Sigmoid colon (tissue), 7 donors: Measurements from ENCODE around the gene MGAT5. TPM values are rescaled to one million over a fixed set of nuclear protein-coding genes. Genes with fewer than 3 reads are reported as not detected.

ENCODE experiments used
- DNase-seq: peaks from one replicate; pipeline ENCODE4 v3.0.0-alpha.2; 2019
- H3K27ac ChIP-seq, 4 donors: fragments of 200-600 bp; sonication (generic); one replicate each; pipeline ENCODE4 v1.5.1; 2016 to 2019; ENCODE audit warnings: mild to moderate bottlenecking in 1 of 4
- H3K27me3 ChIP-seq, 3 donors: fragments of 200-600 bp; sonication (generic); one replicate each; pipeline ENCODE4 v1.5.1; 2019; ENCODE audit warnings: mild to moderate bottlenecking in 1 of 3
- H3K36me3 ChIP-seq, 4 donors: fragments of 200-600 bp; sonication (generic); one replicate each; pipeline ENCODE4 v1.5.1; 2016 to 2019
- H3K4me1 ChIP-seq, 4 donors: fragments of 200-600 bp; sonication (generic); one replicate each; pipeline ENCODE4 v1.5.1; 2017 to 2019
- H3K4me3 ChIP-seq, 4 donors: fragments of 200-600 bp; sonication (generic); one replicate each; pipeline ENCODE4 v1.5.1; 2017 to 2019; ENCODE audit warnings: mild to moderate bottlenecking in 2 of 4, moderate library complexity in 1 of 4
- H3K9me3 ChIP-seq, 4 donors: fragments of 200-600 bp in 3 of 4; sonication (generic) in 3 of 4; one replicate each; pipeline versions ENCODE4 v1.5.1 to v1.6.1; 2013 to 2019
- CTCF ChIP-seq, 4 experiments: fragments of 450-650 bp in 3 of 4; fragments of 200-600 bp in 1 of 4; IDR thresholded peaks; one replicate each; pipeline ENCODE4 v1.5.1; 2016 to 2019; ENCODE audit warnings: antibody characterized with exemption in 4 of 4, mild to moderate bottlenecking in 3 of 4, moderate library complexity in 2 of 4
- EP300 ChIP-seq, 4 donors: sonication (generic); formaldehyde crosslinking; IDR thresholded peaks; one replicate each; pipeline ENCODE4 v1.6.1; 2017; ENCODE audit warnings: antibody characterized with exemption in 4 of 4
- POLR2A ChIP-seq, 2 donors: fragments of 450-650 bp; IDR thresholded peaks; one replicate each; pipeline ENCODE4 v1.6.1; 2016; ENCODE audit warnings: antibody characterized with exemption in 2 of 2, mild to moderate bottlenecking in 2 of 2, moderate library complexity in 2 of 2
- POLR2AphosphoS5 ChIP-seq, 4 donors: sonication (generic); formaldehyde crosslinking; IDR thresholded peaks; one replicate each; pipeline ENCODE4 v1.6.1; 2017; ENCODE audit warnings: antibody characterized with exemption in 4 of 4
- WGBS, 2 donors: extraction: QIAGEN DNeasy Blood & Tissue Kit; methylation state at CpG; one replicate each; pipeline ENCODE4 v1.1.7; 2013; 5-methylcytosine and 5-hydroxymethylcytosine counted together
- intact Hi-C: fragments of 100-400 bp; cut with DNase I; formaldehyde crosslinking; loops from one replicate; pipeline ENCODE4 v1.15.1; 2023
- polyA plus RNA-seq, 3 donors: library from polyadenylated mRNA; stranded (reverse); fragments of 200-250 nt; gene quantifications; one replicate each; pipeline ENCODE4 v1.2.3, GENCODE V29; 2013
- total RNA-seq, 4 donors: library from RNA; depleted of rRNA; stranded (reverse); fragments of >200 nt; gene quantifications; one replicate each; pipeline ENCODE4 v1.1.0, GENCODE V29; 2016
- donor health status: healthy with polysubstance abuse.
- donor health status: Bipolar disorder and iron deficiency.
- donor health status: healthy.

Gene MGAT5
- total and polyA plus RNA-seq, 7 donors, result 3.0 to 42.4 (median 30.3) TPM

GRCh38 chr2:134389381-134389780 lies 135.5 kb downstream of the MGAT5 start:
- Histone ChIP-seq H3K27me3 (no peaks in the 10 kb centered on the region), H3K4me1 (peaks cover 0 to 6% (median 0%) of the 10 kb centered on the region in 4 donors), H3K9me3 (no peaks in the 10 kb centered on the region), H3K4me3 (no peak overlapping the region), H3K27ac (no peak overlapping the region), H3K36me3 (no peaks in the 10 kb centered on the region)
- TF ChIP-seq POLR2AphosphoS5 (IDR thresholded peaks at IDR 0.05), result no peak
- no peak for TF ChIP-seq CTCF (IDR thresholded peaks at IDR 0.05)
- TF ChIP-seq EP300 (IDR thresholded peaks at IDR 0.05), result no peak
- no peak for TF ChIP-seq POLR2A (IDR thresholded peaks at IDR 0.05)
- intact Hi-C loops, result no loop called here
- WGBS, 2 donors, result 99 to 100% methylated on average over 1 of the region's 1 CpG
- DNase-seq, result no peak

- peaks cover 0 to 6% (median 0%) of the 10 kb centered on the region in 4 donors for H3K4me1 ChIP-seq
- no peaks in the 10 kb centered on the region for H3K9me3 ChIP-seq
- no peaks in the 10 kb centered on the region for H3K27me3 ChIP-seq
- TF ChIP-seq EP300 (IDR thresholded peaks at IDR 0.05) (no peak), POLR2A (IDR thresholded peaks at IDR 0.05) (no peak), POLR2AphosphoS5 (IDR thresholded peaks at IDR 0.05) (no peak), CTCF (IDR thresholded peaks at IDR 0.05) (no peak)
- H3K36me3 ChIP-seq, result no peaks in the 10 kb centered on the region
- 12 to 48% methylated on average over 2 of the region's 2 CpGs for WGBS, 2 donors
- H3K4me3 ChIP-seq, result no peak overlapping the region
- H3K27ac ChIP-seq, result no peak overlapping the region
- intact Hi-C loops, result no loop called here
- no peak for DNase-seq
Measured at GRCh38 chr2:134391751-134392160, 137.9 kb downstream of the MGAT5 start.

- DNase-seq, result no peak
- Histone ChIP-seq H3K36me3 (no peaks in the 10 kb centered on the region), H3K27ac (no peak overlapping the region), H3K4me1 (peaks cover 0 to 6% (median 0%) of the 10 kb centered on the region in 4 donors), H3K9me3 (no peaks in the 10 kb centered on the region), H3K27me3 (no peaks in the 10 kb centered on the region), H3K4me3 (no peak overlapping the region)
- intact Hi-C loops, result no loop called here
- no peak for TF ChIP-seq CTCF (IDR thresholded peaks at IDR 0.05)
- TF ChIP-seq EP300 (IDR thresholded peaks at IDR 0.05), result no peak
- TF ChIP-seq POLR2AphosphoS5 (IDR thresholded peaks at IDR 0.05), result no peak
- no peak for TF ChIP-seq POLR2A (IDR thresholded peaks at IDR 0.05)
- WGBS, 2 donors, result 50 to 79% methylated on average over 7 of the region's 7 CpGs
Measured at GRCh38 chr2:134392442-134393074, 138.7 kb downstream of the MGAT5 start.

GRCh38 chr2:134393075-134393461 lies 139.2 kb downstream of the MGAT5 start:
- WGBS, 2 donors, result 49 to 82% methylated on average over 3 of the region's 3 CpGs
- Histone ChIP-seq H3K36me3 (no peaks in the 10 kb centered on the region), H3K4me3 (no peak overlapping the region), H3K9me3 (no peaks in the 10 kb centered on the region), H3K27me3 (no peaks in the 10 kb centered on the region), H3K27ac (no peak overlapping the region), H3K4me1 (peaks cover 0 to 6% (median 0%) of the 10 kb centered on the region in 4 donors)
- intact Hi-C loops, result no loop called here
- TF ChIP-seq EP300 (IDR thresholded peaks at IDR 0.05) (no peak), POLR2A (IDR thresholded peaks at IDR 0.05) (no peak), CTCF (IDR thresholded peaks at IDR 0.05) (no peak), POLR2AphosphoS5 (IDR thresholded peaks at IDR 0.05) (no peak)
- no peak for DNase-seq

- H3K9me3 ChIP-seq, result no peaks in the 10 kb centered on the region
- peaks cover 0 to 11% (median 0%) of the 10 kb centered on the region in 4 donors for H3K4me1 ChIP-seq
- TF ChIP-seq POLR2A (IDR thresholded peaks at IDR 0.05), result no peak
- H3K4me3 ChIP-seq, result no peak overlapping the region
- DNase-seq, result no peak
- no peaks in the 10 kb centered on the region for H3K27me3 ChIP-seq
- no peak overlapping the region for H3K27ac ChIP-seq
- intact Hi-C loops, result no loop called here
- WGBS, 2 donors, result 81 to 92% methylated on average over 1 of the region's 1 CpG
- no peaks in the 10 kb centered on the region for H3K36me3 ChIP-seq
Measured at GRCh38 chr2:134395779-134396178, 141.9 kb downstream of the MGAT5 start.
